ENCODE data around the gene ERCC3.

The ERCC3 gene

GRCh38 chr2:127305990-127306585, 12.1 kb upstream of the ERCC3 start:
- Mint-ChIP-seq H3K4me3 (no peak overlapping the region), H3K4me1 (no peaks in the 10 kb centered on the region), H3K36me3 (peaks cover 6% of the 10 kb centered on the region), H3K9me3 (no peaks in the 10 kb centered on the region), H3K27me3 (no peaks in the 10 kb centered on the region), H3K27ac (no peak overlapping the region)

GRCh38 chr2:127302168-127302567, 8.2 kb upstream of the ERCC3 start:
- Mint-ChIP-seq H3K4me1 (no peaks in the 10 kb centered on the region), H3K4me3 (no peak overlapping the region), H3K27ac (peak overlapping the region; percentile 57), H3K9me3 (no peaks in the 10 kb centered on the region), H3K27me3 (no peaks in the 10 kb centered on the region), H3K36me3 (peaks cover 6% of the 10 kb centered on the region)

- peaks cover 27% of the 10 kb centered on the region for H3K4me1 Mint-ChIP-seq
- no peaks in the 10 kb centered on the region for H3K27me3 Mint-ChIP-seq
- peak overlapping the region; percentile 100 for H3K4me3 Mint-ChIP-seq
- peak overlapping the region; percentile 80 for H3K27ac Mint-ChIP-seq
- H3K9me3 Mint-ChIP-seq, result no peaks in the 10 kb centered on the region
- peaks cover 12% of the 10 kb centered on the region for H3K36me3 Mint-ChIP-seq
These were observed 577 bp downstream of the ERCC3 start for GRCh38 chr2:127293386-127293747.

GRCh38 chr2:127288274-127288673, 5.7 kb downstream of the ERCC3 start:
- Mint-ChIP-seq H3K36me3 (peaks cover 28% of the 10 kb centered on the region), H3K27ac (no peak overlapping the region), H3K4me1 (peaks cover 28% of the 10 kb centered on the region), H3K4me3 (no peak overlapping the region), H3K9me3 (peaks cover 5% of the 10 kb centered on the region), H3K27me3 (no peaks in the 10 kb centered on the region)

- Mint-ChIP-seq H3K36me3 (peaks cover 27% of the 10 kb centered on the region), H3K9me3 (peaks cover 5% of the 10 kb centered on the region), H3K27ac (no peak overlapping the region), H3K4me3 (no peak overlapping the region), H3K27me3 (no peaks in the 10 kb centered on the region), H3K4me1 (peaks cover 31% of the 10 kb centered on the region)
These were observed 10.7 kb downstream of the ERCC3 start for GRCh38 chr2:127283275-127283674.

GRCh38 chr2:127280693-127281092, 13.3 kb downstream of the ERCC3 start:
- H3K36me3 Mint-ChIP-seq, result peaks cover 25% of the 10 kb centered on the region
- H3K4me1 Mint-ChIP-seq, result peaks cover 43% of the 10 kb centered on the region
- no peak overlapping the region for H3K27ac Mint-ChIP-seq

GRCh38 chr2:127279781-127280180, 14.2 kb downstream of the ERCC3 start:
- Mint-ChIP-seq H3K4me1 (peaks cover 48% of the 10 kb centered on the region), H3K27me3 (no peaks in the 10 kb centered on the region), H3K9me3 (peaks cover 5% of the 10 kb centered on the region), H3K27ac (no peak overlapping the region), H3K36me3 (peaks cover 27% of the 10 kb centered on the region), H3K4me3 (no peak overlapping the region)

More at GRCh38 chr2:127280693-127281092, 13.3 kb downstream of the ERCC3 start:
- peaks cover 5% of the 10 kb centered on the region for H3K9me3 Mint-ChIP-seq
- no peak overlapping the region for H3K4me3 Mint-ChIP-seq
- no peaks in the 10 kb centered on the region for H3K27me3 Mint-ChIP-seq

GRCh38 chr2:127278959-127279358, 15.0 kb downstream of the ERCC3 start:
- H3K27me3 Mint-ChIP-seq, result no peaks in the 10 kb centered on the region
- peaks cover 3% of the 10 kb centered on the region for H3K9me3 Mint-ChIP-seq
- H3K27ac Mint-ChIP-seq, result no peak overlapping the region
- no peak overlapping the region for H3K4me3 Mint-ChIP-seq
- H3K36me3 Mint-ChIP-seq, result peaks cover 19% of the 10 kb centered on the region
- peaks cover 40% of the 10 kb centered on the region for H3K4me1 Mint-ChIP-seq

- H3K4me1 Mint-ChIP-seq, result peaks cover 24% of the 10 kb centered on the region
- H3K27ac Mint-ChIP-seq, result no peak overlapping the region
- peaks cover 14% of the 10 kb centered on the region for H3K36me3 Mint-ChIP-seq
- H3K27me3 Mint-ChIP-seq, result no peaks in the 10 kb centered on the region
- no peak overlapping the region for H3K4me3 Mint-ChIP-seq
- no peaks in the 10 kb centered on the region for H3K9me3 Mint-ChIP-seq
These were observed 16.9 kb downstream of the ERCC3 start for GRCh38 chr2:127277028-127277427.

- H3K9me3 Mint-ChIP-seq, result no peaks in the 10 kb centered on the region
- H3K4me3 Mint-ChIP-seq, result no peak overlapping the region
- no peaks in the 10 kb centered on the region for H3K27me3 Mint-ChIP-seq
- peaks cover 19% of the 10 kb centered on the region for H3K4me1 Mint-ChIP-seq
- H3K36me3 Mint-ChIP-seq, result peaks cover 18% of the 10 kb centered on the region
- H3K27ac Mint-ChIP-seq, result peak overlapping the region; percentile 19
These were observed 18.2 kb downstream of the ERCC3 start for GRCh38 chr2:127275789-127276188.

GRCh38 chr2:127275356-127275755, 18.6 kb downstream of the ERCC3 start:
- H3K27ac Mint-ChIP-seq, result peak overlapping the region; percentile 19
- no peaks in the 10 kb centered on the region for H3K9me3 Mint-ChIP-seq
- no peak overlapping the region for H3K4me3 Mint-ChIP-seq
- H3K36me3 Mint-ChIP-seq, result peaks cover 22% of the 10 kb centered on the region
- H3K4me1 Mint-ChIP-seq, result peaks cover 19% of the 10 kb centered on the region
- no peaks in the 10 kb centered on the region for H3K27me3 Mint-ChIP-seq

GRCh38 chr2:127270663-127271062, 23.3 kb downstream of the ERCC3 start:
- Mint-ChIP-seq H3K27ac (no peak overlapping the region), H3K27me3 (no peaks in the 10 kb centered on the region), H3K36me3 (peaks cover 32% of the 10 kb centered on the region), H3K9me3 (no peaks in the 10 kb centered on the region), H3K4me3 (no peak overlapping the region), H3K4me1 (peaks cover 7% of the 10 kb centered on the region)

- H3K4me1 Mint-ChIP-seq, result no peaks in the 10 kb centered on the region
- no peak overlapping the region for H3K4me3 Mint-ChIP-seq
- peaks cover 20% of the 10 kb centered on the region for H3K36me3 Mint-ChIP-seq
- H3K27me3 Mint-ChIP-seq, result no peaks in the 10 kb centered on the region
- H3K27ac Mint-ChIP-seq, result no peak overlapping the region
- H3K9me3 Mint-ChIP-seq, result no peaks in the 10 kb centered on the region
These were observed 32.0 kb downstream of the ERCC3 start for GRCh38 chr2:127261804-127262406.

GRCh38 chr2:127259355-127259754, 34.6 kb downstream of the ERCC3 start:
- Mint-ChIP-seq H3K9me3 (no peaks in the 10 kb centered on the region), H3K4me3 (no peak overlapping the region), H3K27ac (no peak overlapping the region), H3K27me3 (no peaks in the 10 kb centered on the region), H3K4me1 (peaks cover 4% of the 10 kb centered on the region), H3K36me3 (peaks cover 13% of the 10 kb centered on the region)

- Mint-ChIP-seq H3K27ac (no peak overlapping the region), H3K27me3 (no peaks in the 10 kb centered on the region), H3K4me1 (peaks cover 4% of the 10 kb centered on the region), H3K36me3 (peaks cover 10% of the 10 kb centered on the region), H3K9me3 (no peaks in the 10 kb centered on the region), H3K4me3 (no peak overlapping the region)
These were observed 37.1 kb downstream of the ERCC3 start for GRCh38 chr2:127256866-127257265.

- H3K4me1 Mint-ChIP-seq, result peaks cover 4% of the 10 kb centered on the region
- H3K4me3 Mint-ChIP-seq, result no peak overlapping the region
- no peaks in the 10 kb centered on the region for H3K9me3 Mint-ChIP-seq
- H3K36me3 Mint-ChIP-seq, result peaks cover 13% of the 10 kb centered on the region
- no peak overlapping the region for H3K27ac Mint-ChIP-seq
- no peaks in the 10 kb centered on the region for H3K27me3 Mint-ChIP-seq
These were observed 37.6 kb downstream of the ERCC3 start for GRCh38 chr2:127256381-127256780.

GRCh38 chr2:127255721-127256120, 38.2 kb downstream of the ERCC3 start:
- Mint-ChIP-seq H3K27me3 (no peaks in the 10 kb centered on the region), H3K9me3 (no peaks in the 10 kb centered on the region), H3K36me3 (peaks cover 15% of the 10 kb centered on the region), H3K4me1 (peaks cover 4% of the 10 kb centered on the region), H3K27ac (no peak overlapping the region), H3K4me3 (no peak overlapping the region)
